Measurements from ENCODE around the gene MYLIP. TPM values are rescaled to one million over a fixed set of nuclear protein-coding genes. Genes with fewer than 3 reads are reported as not detected.

The MYLIP gene
- total and polyA plus RNA-seq, 2 donors (not counting 1 experiment from before 2014, with no cell fraction given), result 40.6 to 104 TPM

DNA sequence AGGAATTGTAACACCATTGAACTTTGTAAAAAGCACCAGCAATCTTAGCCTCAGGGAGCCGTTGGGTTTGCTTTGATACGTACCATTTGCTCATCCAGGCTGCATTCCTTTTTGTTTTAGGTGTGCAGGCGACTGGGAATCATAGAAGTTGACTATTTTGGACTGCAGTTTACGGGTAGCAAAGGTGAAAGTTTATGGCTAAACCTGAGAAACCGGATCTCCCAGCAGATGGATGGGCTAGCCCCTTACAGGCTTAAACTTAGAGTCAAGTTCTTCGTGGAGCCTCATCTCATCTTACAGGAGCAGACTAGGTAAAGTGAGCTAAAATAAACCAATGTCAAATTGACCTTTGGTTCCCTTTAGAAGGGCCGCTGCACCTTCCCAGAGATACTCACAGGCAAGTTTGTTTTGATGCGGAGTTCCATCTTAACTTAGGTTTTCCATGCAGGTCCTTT is 1.6 kb downstream of the MYLIP start:
- no peaks in the 10 kb centered on the region for H3K9me3 ChIP-seq (ENCODE audit: control extremely low read depth in 1 of 3, control insufficient read depth in 2 of 3, insufficient read depth in 1 of 3, low read length in 2 of 3)
- H3K79me2 ChIP-seq (ENCODE audit: control insufficient read depth, insufficient read depth, low read length), result peaks cover 71% of the 10 kb centered on the region
- intact Hi-C loops (cut with micrococcal nuclease), result loop anchor here (5.0 to 10.0 kb wide), 2 partner anchors 37 to 634 kb away; partner anchors contain the start of gene ATXN1
- TF ChIP-seq CTCF (IDR thresholded peaks at IDR 0.05), result no peak
- TF ChIP-seq EZH2 (IDR thresholded peaks at IDR 0.05; ENCODE audit: borderline replicate concordance, insufficient read depth, low read depth, low read length, poor library complexity, severe bottlenecking), result no peak
- DNase-seq (no peak), ATAC-seq (ENCODE audit: low read depth) (no peak)
- CTCF ChIA-PET, result interaction anchor here (1.0 to 12.2 kb wide), 11 partner anchors 39 to 578 kb away, joined by 3 to 123 read pairs (median 6); no protein-coding TSS in a partner anchor
- peaks cover 54% of the 10 kb centered on the region for H3K4me1 Mint-ChIP-seq
- H3K4me1 ChIP-seq (ENCODE audit: control insufficient read depth in 2 of 2, insufficient read depth in 2 of 2, low read length in 2 of 2), result peaks cover 38 to 45% of the 10 kb centered on the region in 2 donors
- peak overlapping the region; percentile 87 for H3K4me2 ChIP-seq (replicated peaks; ENCODE audit: low read depth, low read length, poor library complexity, severe bottlenecking)
- H3K9ac ChIP-seq (ENCODE audit: low read length), result peak overlapping the region; percentile 99
- peak overlapping the region; percentile 82 for H3K27ac Mint-ChIP-seq
- peak overlapping the region; percentile 92 for H3K27ac ChIP-seq (ENCODE audit: low read length in 2 of 2)
- H3K27me3 Mint-ChIP-seq, result peaks cover 5% of the 10 kb centered on the region
- H2AFZ ChIP-seq (ENCODE audit: insufficient read depth, low read depth, low read length, poor library complexity, severe bottlenecking), result no peak overlapping the region
- 26% methylated on average over 4 of the region's 8 CpGs for WGBS (ENCODE audit: insufficient coverage)
- H3K4me3 Mint-ChIP-seq, result peak overlapping the region; percentile 96
- H4K20me1 ChIP-seq (ENCODE audit: control insufficient read depth, insufficient read depth, low read length, poor library complexity, severe bottlenecking), result peaks cover 65% of the 10 kb centered on the region
- peaks cover 0 to 17% of the 10 kb centered on the region in 2 experiments for H3K36me3 ChIP-seq (replicated peaks in 1 of 2; ENCODE audit: control extremely low read depth in 1 of 2, control insufficient read depth in 1 of 2, extremely low read depth in 1 of 2, insufficient read depth in 2 of 2, low read length in 1 of 2)
- H3K27me3 ChIP-seq (replicated peaks in 1 of 4; ENCODE audit: control extremely low read depth in 1 of 4, control insufficient read depth in 3 of 4, insufficient read depth in 4 of 4, low read length in 3 of 4), result no peaks in the 10 kb centered on the region
- peak overlapping the region; percentile 82 to 99 (median 94) for H3K4me3 ChIP-seq (ENCODE audit: control extremely low read depth in 1 of 5, extremely low read depth in 1 of 5, insufficient read depth in 1 of 5, low read depth in 2 of 5, low read length in 4 of 5)
- no peaks in the 10 kb centered on the region for H3K9me3 Mint-ChIP-seq (ENCODE audit: insufficient read depth)
- POLR2A ChIA-PET, result interaction anchor here (0.7 to 1.0 kb wide), 4 partner anchors 175 to 468 kb away, joined by 4 to 9 read pairs (median 6); no protein-coding TSS in a partner anchor

DNA sequence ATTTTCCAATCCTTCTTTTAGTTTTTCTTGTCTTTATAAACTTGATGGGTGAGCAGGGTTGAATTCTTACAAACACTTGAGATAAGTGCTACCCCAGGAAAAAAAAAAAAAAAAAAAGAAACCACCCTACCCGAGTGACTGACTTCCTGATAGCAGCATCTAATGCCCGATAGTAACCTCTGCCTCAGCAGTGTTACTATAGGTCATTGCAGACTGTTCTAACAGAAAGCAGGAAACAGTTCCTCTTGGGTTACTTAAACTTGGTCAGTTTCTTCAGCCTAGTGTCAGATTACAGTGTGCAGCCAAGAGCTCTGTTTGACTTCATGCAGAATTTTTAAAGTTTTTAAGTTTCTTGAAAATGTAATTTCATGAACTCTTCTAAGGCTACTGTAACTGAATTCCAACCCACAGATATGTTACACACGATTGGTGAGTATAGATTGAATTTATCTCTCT is 2.1 kb downstream of the MYLIP start:
- peaks cover 67% of the 10 kb centered on the region for H4K20me1 ChIP-seq (ENCODE audit: control insufficient read depth, insufficient read depth, low read length, poor library complexity, severe bottlenecking)
- POLR2A ChIA-PET, result interaction anchor here (0.7 to 1.0 kb wide), 6 partner anchors 25 to 469 kb away, joined by 4 to 9 read pairs (median 6); no protein-coding TSS in a partner anchor
- CTCF ChIA-PET, result interaction anchor here (0.7 to 12.2 kb wide), 11 partner anchors 39 to 578 kb away, joined by 3 to 123 read pairs (median 6); no protein-coding TSS in a partner anchor
- peaks cover 57% of the 10 kb centered on the region for H3K4me1 Mint-ChIP-seq
- intact Hi-C loops (cut with micrococcal nuclease), result loop anchor here (5.0 to 10.0 kb wide), 2 partner anchors 36 to 634 kb away; partner anchors contain the start of gene ATXN1
- no peaks in the 10 kb centered on the region for H3K9me3 ChIP-seq (ENCODE audit: control extremely low read depth in 1 of 3, control insufficient read depth in 2 of 3, insufficient read depth in 1 of 3, low read length in 2 of 3)
- H2AFZ ChIP-seq (ENCODE audit: insufficient read depth, low read depth, low read length, poor library complexity, severe bottlenecking), result no peak overlapping the region
- peak overlapping the region; percentile 92 for H3K27ac ChIP-seq (ENCODE audit: low read length in 2 of 2)
- peak overlapping the region; percentile 99 for H3K9ac ChIP-seq (ENCODE audit: low read length)
- H3K9me3 Mint-ChIP-seq (ENCODE audit: insufficient read depth), result no peaks in the 10 kb centered on the region
- H3K4me1 ChIP-seq (ENCODE audit: control insufficient read depth in 2 of 2, insufficient read depth in 2 of 2, low read length in 2 of 2), result peaks cover 38 to 46% of the 10 kb centered on the region in 2 donors
- H3K27me3 Mint-ChIP-seq, result peaks cover 5% of the 10 kb centered on the region
- ATAC-seq (ENCODE audit: low read depth) (peak; percentile 50), DNase-seq (peak; percentile 86)
- TF ChIP-seq CTCF (IDR thresholded peaks at IDR 0.05) (no peak), EZH2 (IDR thresholded peaks at IDR 0.05; ENCODE audit: borderline replicate concordance, insufficient read depth, low read depth, low read length, poor library complexity, severe bottlenecking) (no peak)
- H3K27me3 ChIP-seq (replicated peaks in 1 of 4; ENCODE audit: control extremely low read depth in 1 of 4, control insufficient read depth in 3 of 4, insufficient read depth in 4 of 4, low read length in 3 of 4), result no peaks in the 10 kb centered on the region
- H3K4me3 Mint-ChIP-seq, result peak overlapping the region; percentile 96
- H3K4me2 ChIP-seq (replicated peaks; ENCODE audit: low read depth, low read length, poor library complexity, severe bottlenecking), result peak overlapping the region; percentile 87
- 0% methylated on average over 1 of the region's 3 CpGs for WGBS (ENCODE audit: insufficient coverage)
- peak overlapping the region; percentile 82 to 99 (median 94) for H3K4me3 ChIP-seq (ENCODE audit: control extremely low read depth in 1 of 5, extremely low read depth in 1 of 5, insufficient read depth in 1 of 5, low read depth in 2 of 5, low read length in 4 of 5)
- H3K36me3 ChIP-seq (replicated peaks in 1 of 2; ENCODE audit: control extremely low read depth in 1 of 2, control insufficient read depth in 1 of 2, extremely low read depth in 1 of 2, insufficient read depth in 2 of 2, low read length in 1 of 2), result peaks cover 0 to 17% of the 10 kb centered on the region in 2 experiments
- peaks cover 74% of the 10 kb centered on the region for H3K79me2 ChIP-seq (ENCODE audit: control insufficient read depth, insufficient read depth, low read length)
- peak overlapping the region; percentile 82 for H3K27ac Mint-ChIP-seq

All from B cell (primary cell).